K562 (cell line): ENCODE results near the gene UIMC1. TPM values are rescaled to one million over a fixed set of nuclear protein-coding genes. Genes with fewer than 3 reads are reported as not detected.

Experiments used
- ATF3 ChIP-seq, 2 experiments: fragments of 450-650 bp in 1 of 2; sonication (generic) in 1 of 2; formaldehyde crosslinking in 1 of 2; IDR thresholded peaks in 1 of 2; conservative IDR thresholded peaks in 1 of 2; 2 replicates each; pipeline versions ENCODE4 v1.6.1 to v1.8.1; 2016 to 2023; ENCODE audit warnings: mild to moderate bottlenecking in 2 of 2, moderate library complexity in 2 of 2, inconsistent platforms in 1 of 2, missing genetic modification reagents in 1 of 2
- DNMT1 ChIP-seq: fragments of 450-650 bp; IDR thresholded peaks from 2 replicates; pipeline ENCODE4 v1.6.1; 2016; ENCODE audit warnings: antibody characterized with exemption, mild to moderate bottlenecking
- EHMT2 ChIP-seq: fragments of 450-650 bp; IDR thresholded peaks from 2 replicates; pipeline ENCODE4 v1.6.1; 2018; ENCODE audit warnings: antibody characterized with exemption
- FOXJ2 ChIP-seq: fragments of 200-800 bp; sonication (Bioruptor generic); IDR thresholded peaks from 2 replicates; pipeline ENCODE4 v1.6.1; 2016; ENCODE audit warnings: missing genetic modification characterization, missing compliant biosample characterization
- FOXO4 ChIP-seq: fragments of 450-650 bp; formaldehyde crosslinking; IDR thresholded peaks from 2 replicates; pipeline ENCODE4 v1.4.0; 2020; ENCODE audit warnings: mild to moderate bottlenecking, moderate library complexity
- GABPA ChIP-seq: fragments of 200-800 bp; sonication (Bioruptor generic); conservative IDR thresholded peaks from 2 replicates; pipeline ENCODE4 v1.6.1; 2016; ENCODE audit warnings: low read depth, missing genetic modification characterization, missing compliant biosample characterization
- IRF9 ChIP-seq: fragments of 450-650 bp; IDR thresholded peaks from 2 replicates; pipeline ENCODE4 v1.6.1; 2016; ENCODE audit warnings: missing biosample characterization, missing genetic modification characterization
- KLF16 ChIP-seq: IDR thresholded peaks from 2 replicates; pipeline ENCODE4 v1.6.1; 2016; ENCODE audit warnings: antibody characterized with exemption
- MTA1 ChIP-seq: fragments of 450-650 bp; IDR thresholded peaks from 2 replicates; pipeline ENCODE4 v1.6.1; 2017; ENCODE audit warnings: borderline replicate concordance
- NFXL1 ChIP-seq: fragments of 450-650 bp; formaldehyde crosslinking; IDR thresholded peaks from 2 replicates; pipeline ENCODE4 v1.4.0; 2021; ENCODE audit warnings: mild to moderate bottlenecking
- PBX2 ChIP-seq, 2 experiments: IDR thresholded peaks in 1 of 2; conservative IDR thresholded peaks in 1 of 2; 2 replicates each; pipeline ENCODE4 v1.6.1; 2016; ENCODE audit warnings: low read depth in 2 of 2, mild to moderate bottlenecking in 1 of 2, missing compliant biosample characterization in 1 of 2, missing genetic modification characterization in 1 of 2, moderate library complexity in 1 of 2
- POU5F1 ChIP-seq: fragments of 150-350 bp; IDR thresholded peaks from 2 replicates; pipeline ENCODE4 v1.6.1; 2014; ENCODE audit warnings: borderline replicate concordance, low read length, low read depth, mild to moderate bottlenecking; ENCODE audit not compliant: partially characterized antibody
- RCOR1 ChIP-seq, 2 experiments: IDR thresholded peaks; 2 replicates each; pipeline ENCODE4 v1.6.1; 2012; ENCODE audit warnings: low read depth in 2 of 2, low read length in 2 of 2, borderline replicate concordance in 1 of 2, improper control_type of control experiment in 1 of 2
- SMAD3 ChIP-seq: fragments of 450-650 bp; formaldehyde crosslinking; conservative IDR thresholded peaks from 2 replicates; pipeline ENCODE4 v1.4.0; 2020; ENCODE audit warnings: mild to moderate bottlenecking
- TCF3 ChIP-seq: sonication (generic); formaldehyde crosslinking; IDR thresholded peaks from 2 replicates; pipeline ENCODE4 v1.4.0; 2020; ENCODE audit warnings: mild to moderate bottlenecking, missing genetic modification reagents
- TEAD1 ChIP-seq, 2 experiments: fragments of 450-650 bp in 1 of 2; sonication (generic) in 1 of 2; formaldehyde crosslinking; IDR thresholded peaks; 2 replicates each; pipeline versions ENCODE4 v1.4.0 to v1.8.0; 2020 to 2022; ENCODE audit warnings: mild to moderate bottlenecking in 2 of 2, missing genetic modification reagents in 1 of 2
- ZFP30 ChIP-seq: fragments of 250-450 bp; sonication (Bioruptor Pico); IDR thresholded peaks from 2 replicates; pipeline ENCODE4 v1.8.0; 2022; ENCODE audit warnings: moderate library complexity, mild to moderate bottlenecking, inconsistent platforms, borderline replicate concordance
- ZNF133 ChIP-seq: fragments of 250-450 bp; sonication (Bioruptor Pico); IDR thresholded peaks from 2 replicates; pipeline ENCODE4 v1.4.0; 2020; ENCODE audit warnings: mild to moderate bottlenecking
- ZNF134 ChIP-seq: fragments of 250-450 bp; sonication (Bioruptor Pico); conservative IDR thresholded peaks from 2 replicates; pipeline ENCODE4 v1.4.0; 2020
- ZNF197 ChIP-seq: fragments of 200-800 bp; sonication (Bioruptor generic); IDR thresholded peaks from 2 replicates; pipeline ENCODE4 v1.6.1; 2016; ENCODE audit warnings: low read depth, missing genetic modification characterization, missing compliant biosample characterization
- ZNF583 ChIP-seq: fragments of 250-450 bp; sonication (Bioruptor Pico); IDR thresholded peaks from 2 replicates; pipeline ENCODE4 v1.4.0; 2020
- polyA plus RNA-seq, 8 experiments: library from polyadenylated mRNA; depleted of rRNA in 4 of 8; stranded (reverse) in 5 of 8; unstranded in 3 of 8; fragments of >200 nt; fragmentation: Nextera tagmentation in 2 of 8; fragmentation: Illumina TruSeq in 1 of 8; extraction: Ambion mirVana in 2 of 8; extraction: Trizol in 1 of 8; gene quantifications; 2 replicates each; pipeline versions ENCODE4 v1.2.1 to v1.2.3, GENCODE V29; 2011 to 2014; ENCODE audit warnings: inconsistent platforms in 1 of 8, missing spikeins in 1 of 8
- total RNA-seq, 7 experiments: library from RNA; depleted of rRNA in 6 of 7; stranded (reverse); fragments of >200 nt in 6 of 7; fragmentation: Illumina TruSeq in 2 of 7; extraction: Trizol in 2 of 7; gene quantifications; 2 replicates each; pipeline versions ENCODE4 v1.2.1 to v1.2.3, GENCODE V29; 2011 to 2021; ENCODE audit warnings: low replicate concordance in 1 of 7

The UIMC1 gene
- total and polyA plus RNA-seq, 9 of the 15 experiments (the other 6 are each of a cell fraction or from before 2014, with no cell fraction given): 14.9 to 51.7 (median 36.8) TPM

- TF ChIP-seq TEAD1 (CRISPR knock-in tag; IDR thresholded peaks at IDR 0.05): peak; percentile 97 to 98
- TF ChIP-seq TCF3 (CRISPR knock-in tag): peak; percentile 98
- peak; percentile 68; the same call in 1 of the 2 replicates for TF ChIP-seq ZNF197 (CRISPR knock-in tag)
- 0 out of 2 replicates have a peak, but pooled peaks have one; percentile 8 for TF ChIP-seq IRF9 (tag)
- TF ChIP-seq KLF16: peak; percentile 96
- no peak for TF ChIP-seq DNMT1
- TF ChIP-seq FOXO4 (CRISPR knock-in tag): no peak
- TF ChIP-seq ZNF133 (CRISPR knock-in tag): no peak
- peak; percentile 61; the same call in 1 of the 2 replicates for TF ChIP-seq MTA1
- TF ChIP-seq GABPA (tag): peak; percentile 19; the same call in 1 of the 2 replicates
- peak; percentile 87 for TF ChIP-seq SMAD3
- peak; percentile 49; the same call in 1 of the 2 replicates for TF ChIP-seq FOXJ2
- peak; percentile 26; the same call in 1 of the 2 replicates for TF ChIP-seq PBX2 (CRISPR knock-in tag; IDR thresholded peaks at IDR 0.05; ENCODE audit: low read depth)
- peak; percentile 95 for TF ChIP-seq PBX2 (tag; conservative IDR thresholded peaks at IDR 0.05; ENCODE audit: low read depth)
- TF ChIP-seq NFXL1: no peak
- TF ChIP-seq ZFP30 (CRISPR knock-in tag): no peak
- no peak for TF ChIP-seq POU5F1
- TF ChIP-seq ATF3 (IDR thresholded peaks at IDR 0.05): peak; percentile 92
- TF ChIP-seq ATF3 (CRISPR knock-in tag; conservative IDR thresholded peaks at IDR 0.05): peak; percentile 83; the same call in 1 of the 2 replicates
- TF ChIP-seq ZNF583 (CRISPR knock-in tag): peak; percentile 61; the same call in 1 of the 2 replicates
- TF ChIP-seq EHMT2: peak; percentile 80
- TF ChIP-seq ZNF134: no peak; the same call in 1 of the 2 replicates
- TF ChIP-seq RCOR1 (IDR thresholded peaks at IDR 0.05; ENCODE audit: borderline replicate concordance in 1 of 2, low read depth in 2 of 2, low read length in 2 of 2): peak in 1 of 2 experiments; percentile 71
Observed at GRCh38 chr5:176994460-176995121, 12.0 kb downstream of the UIMC1 start (continued).
